Thoracic aorta (tissue), 2 donors: ENCODE results near the gene NDC1. TPM values are rescaled to one million over a fixed set of nuclear protein-coding genes. Genes with fewer than 3 reads are reported as not detected.

Experiments
- ATAC-seq: fragments of 150-250 bp; one replicate; pipeline ENCODE4 v1.8.0; 2017; ENCODE audit warnings: low read depth; ENCODE audit not compliant: insufficient number of reproducible peaks, low FRiP score
- DNase-seq: peaks from one replicate; pipeline ENCODE4 v3.0.0-alpha.2; 2020; ENCODE audit warnings: low spot score
- H3K27ac ChIP-seq, 2 donors: fragments of 200-600 bp; sonication (generic); 1 replicate in 1 of 2; 2 replicates in 1 of 2; pipeline ENCODE4 v1.5.1; 2016; ENCODE audit warnings: mild to moderate bottlenecking in 2 of 2, moderate library complexity in 2 of 2
- H3K27me3 ChIP-seq: fragments of 200-600 bp; sonication (generic); replicated peaks from 2 replicates; pipeline ENCODE4 v1.6.0; 2016; ENCODE audit warnings: mild to moderate bottlenecking; ENCODE audit not compliant: insufficient read depth
- H3K36me3 ChIP-seq: fragments of 200-600 bp; sonication (generic); one replicate; pipeline ENCODE4 v1.5.1; 2016
- H3K4me1 ChIP-seq, 2 donors: fragments of 200-600 bp; sonication (generic); 1 replicate in 1 of 2; 2 replicates in 1 of 2; pipeline versions ENCODE4 v1.5.1 to v1.6.0; 2016; ENCODE audit warnings: low read depth in 2 of 2, mild to moderate bottlenecking in 1 of 2; ENCODE audit not compliant: control insufficient read depth in 1 of 2
- H3K4me3 ChIP-seq: fragments of 200-600 bp; sonication (generic); 2 replicates; pipeline ENCODE4 v1.5.1; 2016; ENCODE audit warnings: mild to moderate bottlenecking
- H3K9me3 ChIP-seq: fragments of 200-600 bp; sonication (generic); 2 replicates; pipeline ENCODE4 v1.5.1; 2016
- total RNA-seq, 2 donors: library from RNA; depleted of rRNA; stranded (reverse); fragments of >200 nt; gene quantifications; one replicate each; pipeline versions ENCODE4 v1.1.0 to v1.2.3, GENCODE V29; 2016
- TF ChIP-seq, protein P1 (sequence below): fragments of 200-600 bp; sonication (generic); IDR thresholded peaks from one replicate; pipeline ENCODE4 v1.5.1; 2019; ENCODE audit warnings: antibody characterized with exemption

The NDC1 gene
- total RNA-seq, 2 donors from 2014 or later = 4.2 to 14.6 TPM

- H3K4me3 ChIP-seq = no peak overlapping the region
- no peaks in the 10 kb centered on the region for H3K36me3 ChIP-seq
- no peak for DNase-seq
- no peak for ATAC-seq
- H3K27ac ChIP-seq = no peak overlapping the region
- H3K4me1 ChIP-seq = no peaks in the 10 kb centered on the region
- no peaks in the 10 kb centered on the region for H3K9me3 ChIP-seq
- H3K27me3 ChIP-seq = no peaks in the 10 kb centered on the region
- TF ChIP-seq, protein P1, sequence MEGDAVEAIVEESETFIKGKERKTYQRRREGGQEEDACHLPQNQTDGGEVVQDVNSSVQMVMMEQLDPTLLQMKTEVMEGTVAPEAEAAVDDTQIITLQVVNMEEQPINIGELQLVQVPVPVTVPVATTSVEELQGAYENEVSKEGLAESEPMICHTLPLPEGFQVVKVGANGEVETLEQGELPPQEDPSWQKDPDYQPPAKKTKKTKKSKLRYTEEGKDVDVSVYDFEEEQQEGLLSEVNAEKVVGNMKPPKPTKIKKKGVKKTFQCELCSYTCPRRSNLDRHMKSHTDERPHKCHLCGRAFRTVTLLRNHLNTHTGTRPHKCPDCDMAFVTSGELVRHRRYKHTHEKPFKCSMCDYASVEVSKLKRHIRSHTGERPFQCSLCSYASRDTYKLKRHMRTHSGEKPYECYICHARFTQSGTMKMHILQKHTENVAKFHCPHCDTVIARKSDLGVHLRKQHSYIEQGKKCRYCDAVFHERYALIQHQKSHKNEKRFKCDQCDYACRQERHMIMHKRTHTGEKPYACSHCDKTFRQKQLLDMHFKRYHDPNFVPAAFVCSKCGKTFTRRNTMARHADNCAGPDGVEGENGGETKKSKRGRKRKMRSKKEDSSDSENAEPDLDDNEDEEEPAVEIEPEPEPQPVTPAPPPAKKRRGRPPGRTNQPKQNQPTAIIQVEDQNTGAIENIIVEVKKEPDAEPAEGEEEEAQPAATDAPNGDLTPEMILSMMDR = no peak
Measured at GRCh38 chr1:53729456-53730223, 108.5 kb downstream of the NDC1 start.

DNA sequence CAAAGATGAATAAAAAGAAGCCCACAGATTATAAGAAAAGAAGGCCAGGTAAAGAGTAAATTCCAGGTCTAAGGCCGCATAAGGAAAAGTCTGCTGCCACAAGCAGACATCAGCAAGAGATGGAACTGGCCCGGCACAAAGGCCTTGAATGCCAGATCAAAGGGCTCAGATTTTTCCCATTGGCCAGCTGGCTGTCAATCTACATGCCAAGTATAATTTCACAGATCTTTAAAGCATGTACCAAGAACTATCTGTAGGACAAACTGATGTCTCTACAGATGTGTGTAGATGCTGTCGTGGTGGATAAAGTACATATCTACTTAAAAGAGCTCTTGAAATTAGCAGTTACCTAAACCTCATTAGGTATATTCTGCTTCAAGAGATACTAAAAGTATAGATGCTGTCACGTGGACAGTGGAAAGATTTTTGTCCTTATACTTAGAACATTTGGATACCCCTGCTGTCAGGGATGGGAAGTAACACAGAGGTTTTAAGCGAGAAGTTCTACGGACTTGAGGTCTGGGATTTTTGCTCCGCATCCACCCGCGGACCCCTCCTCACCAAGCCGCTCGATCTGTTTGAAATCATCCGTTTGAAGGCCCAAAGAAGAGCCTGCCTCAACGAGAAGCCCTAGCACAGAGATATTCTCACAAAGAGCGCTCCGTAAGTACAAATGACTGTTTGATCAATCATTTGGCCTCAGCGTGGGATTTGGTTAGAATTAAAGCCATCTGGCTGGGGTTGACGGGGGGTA, 109.2 kb downstream of the NDC1 start:
- DNase-seq = no peak
- no peak for ATAC-seq
- no peak overlapping the region for H3K27ac ChIP-seq

DNA sequence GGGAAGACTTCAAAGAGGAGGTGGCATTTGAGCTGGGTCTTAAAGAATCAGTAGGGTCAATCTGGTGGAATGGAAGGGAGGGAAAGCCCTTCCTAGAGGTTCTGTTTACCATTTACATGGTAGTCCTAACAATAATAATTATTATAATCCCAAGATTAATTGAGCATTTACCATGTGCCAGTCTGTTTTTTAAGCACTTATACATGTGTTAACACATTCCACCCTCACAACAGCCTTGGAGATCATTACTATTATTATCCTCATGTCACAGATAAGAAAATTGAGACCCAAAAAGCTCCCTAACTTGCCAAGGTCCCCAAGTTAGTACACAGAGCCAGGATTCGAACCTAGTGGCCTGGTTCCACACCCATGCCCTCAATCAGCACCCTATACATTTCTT, 109.9 kb downstream of the NDC1 start:
- H3K36me3 ChIP-seq = no peaks in the 10 kb centered on the region
- no peak for ATAC-seq
- no peaks in the 10 kb centered on the region for H3K27me3 ChIP-seq
- TF ChIP-seq, protein P1 = no peak
- H3K4me3 ChIP-seq = no peak overlapping the region
- no peak overlapping the region for H3K27ac ChIP-seq
- no peaks in the 10 kb centered on the region for H3K4me1 ChIP-seq
- DNase-seq = no peak
- no peaks in the 10 kb centered on the region for H3K9me3 ChIP-seq

More for the DNA sequence above, 109.2 kb downstream of the NDC1 start:
- TF ChIP-seq, protein P1 = no peak
- Histone ChIP-seq H3K9me3 (no peaks in the 10 kb centered on the region), H3K27me3 (no peaks in the 10 kb centered on the region), H3K36me3 (no peaks in the 10 kb centered on the region), H3K4me1 (no peaks in the 10 kb centered on the region), H3K4me3 (no peak overlapping the region)

- Histone ChIP-seq H3K27ac (no peak overlapping the region), H3K4me3 (no peak overlapping the region), H3K27me3 (no peaks in the 10 kb centered on the region), H3K4me1 (no peaks in the 10 kb centered on the region), H3K36me3 (no peaks in the 10 kb centered on the region), H3K9me3 (no peaks in the 10 kb centered on the region)
- TF ChIP-seq, protein P1 = no peak
- no peak for DNase-seq
- ATAC-seq = no peak
Measured at GRCh38 chr1:53727461-53728092, 110.5 kb downstream of the NDC1 start.

DNA sequence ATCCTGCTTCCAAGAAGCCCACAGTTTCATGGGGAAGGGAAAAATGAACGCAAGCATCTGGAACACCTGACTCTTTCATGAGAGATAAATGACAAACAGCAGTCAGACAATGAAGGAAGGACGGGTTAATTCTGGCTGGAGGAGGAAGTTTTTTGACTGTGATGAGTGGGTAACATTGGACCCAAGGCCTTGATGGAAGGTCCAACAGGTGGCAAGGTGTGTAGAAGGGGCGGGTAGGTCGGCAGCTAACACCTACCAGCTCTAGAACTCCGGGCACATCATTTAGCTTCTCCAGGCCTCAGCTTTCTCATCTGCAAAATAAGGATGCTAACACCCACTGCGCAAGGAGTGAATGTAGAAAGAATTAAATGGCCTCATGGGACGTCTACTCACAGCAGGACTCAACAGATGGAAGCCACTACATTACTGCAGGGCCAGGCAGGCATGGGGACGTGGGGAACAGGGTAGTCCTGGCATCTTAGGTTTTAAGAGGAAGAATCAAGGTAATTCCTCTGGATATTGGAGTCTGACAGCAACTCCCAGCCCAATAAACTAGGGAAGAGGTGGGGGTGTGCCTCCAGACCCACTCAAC, 112.0 kb downstream of the NDC1 start:
- H3K27ac ChIP-seq = no peak overlapping the region
- TF ChIP-seq, protein P1 = no peak
- H3K4me1 ChIP-seq = peaks cover 3 to 4% of the 10 kb centered on the region in 2 donors
- no peak overlapping the region for H3K4me3 ChIP-seq
- DNase-seq (no peak), ATAC-seq (no peak)
- no peaks in the 10 kb centered on the region for H3K36me3 ChIP-seq
- H3K9me3 ChIP-seq = no peaks in the 10 kb centered on the region
- H3K27me3 ChIP-seq = no peaks in the 10 kb centered on the region
